OCI-LY3 (cell line): ENCODE data around the gene F2RL2.

Experiments
- H2AFZ ChIP-seq: fragments of 200-600, 300-600 bp; shearing (Covaris generic); 2 replicates; pipeline ENCODE4 v1.6.0; 2014; ENCODE audit warnings: antibody characterized with exemption, low read depth, low read length
- H3K27ac ChIP-seq: fragments of 200-600, 300-600 bp; sonication (generic); 2 replicates; pipeline ENCODE4 v1.5.1; 2014; ENCODE audit warnings: mild to moderate bottlenecking, low read length, moderate library complexity, mixed read lengths
- H3K27me3 ChIP-seq: fragments of 200-600, 300-600 bp; sonication (generic); 2 replicates; pipeline ENCODE4 v1.6.1; 2014; ENCODE audit warnings: low read depth, low read length, mixed read lengths
- H3K36me3 ChIP-seq: fragments of 200-600, 300-600 bp; sonication (generic); replicated peaks from 2 replicates; pipeline ENCODE3; 2014; ENCODE audit warnings: low read depth, low read length, mixed read lengths
- H3K4me1 ChIP-seq: fragments of 300-600, 200-600 bp; sonication (generic); 2 replicates; pipeline ENCODE4 v1.6.1; 2014; ENCODE audit warnings: low read length, mixed read lengths
- H3K4me2 ChIP-seq: fragments of 200-600, 300-600 bp; sonication (generic); 2 replicates; pipeline ENCODE4 v1.6.1; 2014; ENCODE audit warnings: low read length, mixed read lengths
- H3K4me3 ChIP-seq: fragments of 300-600, 200-600 bp; sonication (generic); 2 replicates; pipeline ENCODE4 v1.5.1; 2014; ENCODE audit warnings: antibody characterized with exemption, mild to moderate bottlenecking, low read length, moderate library complexity
- H3K79me2 ChIP-seq: fragments of 300-600, 200-600 bp; shearing (Covaris generic); 2 replicates; pipeline ENCODE4 v1.6.1; 2014; ENCODE audit warnings: mild to moderate bottlenecking, low read length, mixed read lengths
- H3K9ac ChIP-seq: fragments of 300-600, 200-600 bp; shearing (Covaris generic); 2 replicates; pipeline ENCODE4 v1.6.0; 2014; ENCODE audit warnings: mild to moderate bottlenecking, low read length, moderate library complexity
- H3K9me3 ChIP-seq: fragments of 200-600, 300-600 bp; shearing (Covaris generic); 2 replicates; pipeline ENCODE4 v1.6.1; 2014; ENCODE audit warnings: low read length, mixed read lengths; ENCODE audit not compliant: insufficient read depth
- H4K20me1 ChIP-seq: fragments of 200-600, 300-600 bp; sonication (generic); 2 replicates; pipeline ENCODE4 v1.6.1; 2016; ENCODE audit warnings: low read length, mixed read lengths; ENCODE audit not compliant: insufficient read depth
- EZH2phosphoT487 ChIP-seq: fragments of 200-600 bp; shearing (Covaris generic); IDR thresholded peaks from 2 replicates; pipeline ENCODE4 v1.6.1; 2018; ENCODE audit warnings: antibody characterized with exemption, mixed run types, low read depth
- TF ChIP-seq, protein P1 (sequence below): fragments of 200-600, 300-600 bp; sonication (generic); IDR thresholded peaks from 2 replicates; pipeline ENCODE4 v1.5.1; 2014; ENCODE audit warnings: antibody characterized with exemption, low read length, low read depth

The F2RL2 gene

DNA sequence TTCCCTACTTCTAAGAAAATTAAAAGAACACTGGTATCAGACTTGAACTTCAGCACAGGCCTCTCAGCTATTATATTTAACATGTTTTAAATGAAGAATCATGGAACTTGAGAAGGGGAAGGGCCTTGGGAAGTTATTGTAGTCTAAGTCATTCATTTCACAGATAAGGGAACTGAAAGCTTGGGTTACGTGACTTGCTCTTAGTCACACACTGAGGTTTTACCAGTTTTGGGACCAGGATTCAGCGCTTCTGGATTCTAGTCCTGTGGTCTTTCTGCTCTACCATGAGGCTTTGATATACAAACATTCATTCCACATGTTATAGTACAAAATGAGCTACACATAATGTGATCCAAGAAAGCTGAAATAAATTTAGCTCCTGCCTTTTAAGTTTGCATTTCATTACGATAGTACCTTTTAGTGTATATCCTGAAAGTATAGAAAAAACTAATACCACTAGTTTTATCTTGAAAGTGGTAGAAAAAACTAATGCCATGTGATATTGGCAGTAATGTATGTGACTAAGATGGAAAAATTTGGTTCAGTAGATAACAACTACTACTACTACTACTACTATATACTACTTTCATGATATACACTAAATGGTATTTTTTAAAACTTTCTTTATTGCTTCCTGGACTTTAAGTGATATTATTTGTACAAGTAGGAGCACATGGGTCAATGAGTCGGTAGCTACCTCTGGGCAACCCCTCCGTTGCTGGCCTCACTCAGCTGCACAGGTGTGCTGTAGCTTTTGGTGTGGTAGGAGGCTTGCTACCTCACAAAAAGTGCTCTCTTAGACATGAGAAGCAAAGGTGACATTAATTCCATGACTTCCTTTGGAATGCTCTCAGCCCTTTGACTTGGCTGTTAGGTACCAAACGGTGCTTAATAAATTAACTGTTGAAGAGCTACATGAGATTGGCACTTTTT, 40.7 kb downstream of the F2RL2 start:
- peak overlapping the region; percentile 66 for H3K27ac ChIP-seq
- H3K4me3 ChIP-seq: peak overlapping the region; percentile 51
- TF ChIP-seq, protein P1, sequence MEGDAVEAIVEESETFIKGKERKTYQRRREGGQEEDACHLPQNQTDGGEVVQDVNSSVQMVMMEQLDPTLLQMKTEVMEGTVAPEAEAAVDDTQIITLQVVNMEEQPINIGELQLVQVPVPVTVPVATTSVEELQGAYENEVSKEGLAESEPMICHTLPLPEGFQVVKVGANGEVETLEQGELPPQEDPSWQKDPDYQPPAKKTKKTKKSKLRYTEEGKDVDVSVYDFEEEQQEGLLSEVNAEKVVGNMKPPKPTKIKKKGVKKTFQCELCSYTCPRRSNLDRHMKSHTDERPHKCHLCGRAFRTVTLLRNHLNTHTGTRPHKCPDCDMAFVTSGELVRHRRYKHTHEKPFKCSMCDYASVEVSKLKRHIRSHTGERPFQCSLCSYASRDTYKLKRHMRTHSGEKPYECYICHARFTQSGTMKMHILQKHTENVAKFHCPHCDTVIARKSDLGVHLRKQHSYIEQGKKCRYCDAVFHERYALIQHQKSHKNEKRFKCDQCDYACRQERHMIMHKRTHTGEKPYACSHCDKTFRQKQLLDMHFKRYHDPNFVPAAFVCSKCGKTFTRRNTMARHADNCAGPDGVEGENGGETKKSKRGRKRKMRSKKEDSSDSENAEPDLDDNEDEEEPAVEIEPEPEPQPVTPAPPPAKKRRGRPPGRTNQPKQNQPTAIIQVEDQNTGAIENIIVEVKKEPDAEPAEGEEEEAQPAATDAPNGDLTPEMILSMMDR: no peak
- no peak for TF ChIP-seq EZH2phosphoT487
- H3K27me3 ChIP-seq: no peaks in the 10 kb centered on the region
- peak overlapping the region; percentile 77 for H3K4me2 ChIP-seq
- no peaks in the 10 kb centered on the region for H4K20me1 ChIP-seq
- peaks cover 22% of the 10 kb centered on the region for H3K4me1 ChIP-seq
- no peak overlapping the region; the same call in 1 of the 2 replicates for H2AFZ ChIP-seq
- no peaks in the 10 kb centered on the region for H3K79me2 ChIP-seq
- H3K9ac ChIP-seq: peak overlapping the region; percentile 10; the same call in 1 of the 2 replicates
- H3K36me3 ChIP-seq: no peaks in the 10 kb centered on the region
- no peaks in the 10 kb centered on the region for H3K9me3 ChIP-seq

DNA sequence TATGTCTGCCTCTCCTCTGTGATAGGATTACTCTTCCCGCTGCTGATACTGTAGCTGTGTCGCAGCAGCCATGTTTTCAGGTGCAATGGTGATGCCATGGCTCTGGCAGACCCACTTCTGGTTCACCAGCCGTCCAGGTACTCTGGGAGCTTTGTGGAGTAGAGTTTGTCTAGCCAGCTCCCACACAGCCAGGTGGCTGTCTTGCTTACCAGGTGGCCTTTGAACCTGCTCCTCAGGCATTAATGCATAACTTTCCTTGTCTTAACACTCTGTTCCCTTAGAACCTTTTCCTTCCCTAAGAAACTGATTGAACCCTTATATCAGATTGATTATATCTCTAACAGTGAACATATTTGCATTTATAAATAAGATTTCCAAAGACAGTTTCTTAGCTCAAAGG, 42.2 kb downstream of the F2RL2 start:
- H3K9me3 ChIP-seq: no peaks in the 10 kb centered on the region
- TF ChIP-seq EZH2phosphoT487: no peak
- TF ChIP-seq, protein P1: no peak
- no peak overlapping the region for H3K4me2 ChIP-seq
- H4K20me1 ChIP-seq: no peaks in the 10 kb centered on the region
- H3K4me3 ChIP-seq: no peak overlapping the region
- no peak overlapping the region for H2AFZ ChIP-seq
- H3K27me3 ChIP-seq: no peaks in the 10 kb centered on the region
- no peaks in the 10 kb centered on the region for H3K79me2 ChIP-seq
- H3K9ac ChIP-seq: no peak overlapping the region
- no peaks in the 10 kb centered on the region for H3K36me3 ChIP-seq
- peaks cover 22% of the 10 kb centered on the region for H3K4me1 ChIP-seq
- no peak overlapping the region for H3K27ac ChIP-seq

- no peaks in the 10 kb centered on the region for H3K27me3 ChIP-seq
- TF ChIP-seq EZH2phosphoT487: no peak
- TF ChIP-seq, protein P1: no peak
- no peaks in the 10 kb centered on the region for H3K36me3 ChIP-seq
- H3K79me2 ChIP-seq: no peaks in the 10 kb centered on the region
- H3K4me3 ChIP-seq: no peak overlapping the region
- H4K20me1 ChIP-seq: no peaks in the 10 kb centered on the region
- H3K9ac ChIP-seq: no peak overlapping the region
- no peak overlapping the region for H3K27ac ChIP-seq
- H3K4me2 ChIP-seq: no peak overlapping the region
- H2AFZ ChIP-seq: no peak overlapping the region
- H3K9me3 ChIP-seq: no peaks in the 10 kb centered on the region
- H3K4me1 ChIP-seq: peaks cover 22% of the 10 kb centered on the region
Observed at GRCh38 chr5:76579166-76579937, 43.9 kb downstream of the F2RL2 start.

GRCh38 chr5:76576996-76577395, 46.2 kb downstream of the F2RL2 start:
- TF ChIP-seq, protein P1: no peak
- H4K20me1 ChIP-seq: no peaks in the 10 kb centered on the region
- H3K79me2 ChIP-seq: no peaks in the 10 kb centered on the region
- H3K4me1 ChIP-seq: peaks cover 8% of the 10 kb centered on the region
- no peak overlapping the region for H2AFZ ChIP-seq
- H3K36me3 ChIP-seq: no peaks in the 10 kb centered on the region
- no peaks in the 10 kb centered on the region for H3K9me3 ChIP-seq
- no peak overlapping the region for H3K4me3 ChIP-seq
- H3K27me3 ChIP-seq: no peaks in the 10 kb centered on the region
- no peak overlapping the region for H3K27ac ChIP-seq
- H3K4me2 ChIP-seq: no peak overlapping the region
- H3K9ac ChIP-seq: no peak overlapping the region
